ENCODE data around the gene CNN2.

CNN2 gene

GRCh38 chr19:1080360-1081161 lies 54.2 kb downstream of the CNN2 start:
- DNase-seq (ENCODE audit: low read depth in 2 of 2): no peak

- DNase-seq (ENCODE audit: low read depth in 2 of 2): no peak
These were observed 55.1 kb downstream of the CNN2 start for GRCh38 chr19:1081301-1082164.

GRCh38 chr19:1082165-1082927 lies 55.9 kb downstream of the CNN2 start:
- peak; percentile 87 to 88 for DNase-seq (ENCODE audit: low read depth in 2 of 2)

GRCh38 chr19:1082928-1083816 lies 56.8 kb downstream of the CNN2 start:
- no peak for DNase-seq (ENCODE audit: low read depth in 2 of 2)

GRCh38 chr19:1084024-1084868 lies 57.8 kb downstream of the CNN2 start:
- DNase-seq (ENCODE audit: low read depth in 2 of 2): no peak

GRCh38 chr19:1085053-1085658 lies 58.7 kb downstream of the CNN2 start:
- DNase-seq (ENCODE audit: low read depth in 2 of 2): no peak

GRCh38 chr19:1085676-1086442 lies 59.5 kb downstream of the CNN2 start:
- DNase-seq (ENCODE audit: low read depth in 2 of 2): no peak

- DNase-seq (ENCODE audit: low read depth in 2 of 2): no peak
These were observed 60.2 kb downstream of the CNN2 start for GRCh38 chr19:1086613-1087012.

GRCh38 chr19:1087813-1088415 lies 61.5 kb downstream of the CNN2 start:
- no peak for DNase-seq (ENCODE audit: low read depth in 2 of 2)

- DNase-seq (ENCODE audit: low read depth in 2 of 2): no peak
These were observed 62.1 kb downstream of the CNN2 start for GRCh38 chr19:1088416-1089010.

Measured in stimulated activated CD4-positive, alpha-beta T cell treated with anti-CD3 and anti-CD28 coated beads, Interleukin-15, amount 100 ng/mL, for 48 hours (primary cell).